NCI-H1417 treated with DMSO at 0.1 percent for 48 hours (cell line): ENCODE data around the gene PLAU.
"Not testable (repeated sequence)": the region's sequence is repeated elsewhere in the genome, so short reads cannot be mapped to it uniquely, and the experiment has no call there.

Experiments
- DNase-seq: peaks from one replicate; lab custom pipeline; 2025; lab: John Stamatoyannopoulos, UW

Gene PLAU

GRCh38 chr10:73922007-73922863, 11.3 kb downstream of the PLAU start:
- DNase-seq: no peak

- DNase-seq: no peak
These were observed 11.9 kb downstream of the PLAU start for GRCh38 chr10:73922864-73923133.

GRCh38 chr10:73923935-73924598, 13.1 kb downstream of the PLAU start:
- no peak for DNase-seq

DNA sequence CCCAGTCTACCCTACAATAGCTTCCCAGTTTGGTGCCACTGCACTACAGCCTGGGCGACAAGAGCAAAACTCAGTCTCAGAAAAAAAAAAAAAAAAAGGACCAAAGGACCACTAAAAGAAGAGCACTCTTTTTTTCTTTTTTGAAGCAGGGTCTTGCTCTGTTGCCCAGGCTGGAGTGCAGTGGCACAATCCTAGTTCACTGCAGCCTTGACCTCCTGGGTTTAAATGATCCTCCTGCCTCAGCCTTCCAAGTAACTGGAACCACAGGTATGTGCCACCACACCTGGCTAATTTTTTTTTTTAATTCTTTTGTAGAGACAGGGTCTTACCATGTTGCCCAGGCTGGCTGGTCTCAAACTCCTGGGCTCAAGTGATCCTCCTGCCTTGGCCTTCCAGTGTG, 14.0 kb downstream of the PLAU start:
- DNase-seq: no peak

DNA sequence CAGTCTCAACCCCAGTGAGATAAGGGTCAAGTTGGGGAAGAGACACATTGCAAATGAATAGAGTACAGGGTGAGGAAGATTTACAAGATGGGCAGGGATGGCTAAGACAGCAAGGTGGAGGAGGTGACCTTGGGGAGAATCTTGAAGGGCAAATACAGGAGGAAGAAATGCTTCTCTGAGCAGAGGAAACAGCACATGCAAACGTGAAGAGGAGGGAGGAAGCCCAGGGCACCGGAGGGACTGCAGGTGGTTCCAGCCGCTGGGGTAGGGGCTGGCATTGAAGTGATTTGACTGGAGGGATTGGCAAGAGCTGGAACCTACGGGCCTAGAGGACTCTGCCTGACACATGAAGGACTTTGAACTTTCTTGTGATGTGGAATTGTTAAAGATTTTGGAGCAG, 14.6 kb downstream of the PLAU start:
- no peak for DNase-seq

DNA sequence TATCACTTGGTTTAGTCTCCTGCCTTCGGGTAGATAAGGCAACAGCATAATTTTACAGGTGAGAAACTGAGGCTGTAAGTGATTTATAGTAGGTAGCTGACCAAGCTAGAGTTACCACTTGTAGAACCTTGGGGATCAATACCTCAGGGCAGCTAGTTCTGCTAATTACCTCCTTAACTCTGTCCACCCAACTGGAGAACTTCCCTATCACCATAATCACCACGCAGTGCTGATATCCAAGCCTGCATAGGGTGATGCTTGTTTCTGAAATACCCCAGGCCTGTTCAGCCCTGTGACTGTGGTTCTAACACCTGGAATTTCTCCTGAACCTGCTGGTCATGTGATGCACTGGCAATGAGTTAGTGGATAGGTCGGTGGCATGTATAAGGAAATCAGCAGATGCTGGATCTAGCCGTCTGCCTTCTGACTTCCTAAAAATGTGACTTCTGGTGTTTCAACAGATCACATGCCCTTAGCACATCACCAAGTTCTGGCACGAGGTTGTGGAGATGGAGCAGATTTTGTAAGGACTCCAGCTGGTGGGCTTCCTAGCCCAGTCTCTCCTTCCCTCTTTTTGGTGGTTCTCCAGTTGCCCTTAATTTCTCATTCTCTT, 15.3 kb downstream of the PLAU start:
- no peak for DNase-seq

- DNase-seq: not testable (repeated sequence)
These were observed 19.8 kb downstream of the PLAU start for GRCh38 chr10:73930630-73931327.

DNA sequence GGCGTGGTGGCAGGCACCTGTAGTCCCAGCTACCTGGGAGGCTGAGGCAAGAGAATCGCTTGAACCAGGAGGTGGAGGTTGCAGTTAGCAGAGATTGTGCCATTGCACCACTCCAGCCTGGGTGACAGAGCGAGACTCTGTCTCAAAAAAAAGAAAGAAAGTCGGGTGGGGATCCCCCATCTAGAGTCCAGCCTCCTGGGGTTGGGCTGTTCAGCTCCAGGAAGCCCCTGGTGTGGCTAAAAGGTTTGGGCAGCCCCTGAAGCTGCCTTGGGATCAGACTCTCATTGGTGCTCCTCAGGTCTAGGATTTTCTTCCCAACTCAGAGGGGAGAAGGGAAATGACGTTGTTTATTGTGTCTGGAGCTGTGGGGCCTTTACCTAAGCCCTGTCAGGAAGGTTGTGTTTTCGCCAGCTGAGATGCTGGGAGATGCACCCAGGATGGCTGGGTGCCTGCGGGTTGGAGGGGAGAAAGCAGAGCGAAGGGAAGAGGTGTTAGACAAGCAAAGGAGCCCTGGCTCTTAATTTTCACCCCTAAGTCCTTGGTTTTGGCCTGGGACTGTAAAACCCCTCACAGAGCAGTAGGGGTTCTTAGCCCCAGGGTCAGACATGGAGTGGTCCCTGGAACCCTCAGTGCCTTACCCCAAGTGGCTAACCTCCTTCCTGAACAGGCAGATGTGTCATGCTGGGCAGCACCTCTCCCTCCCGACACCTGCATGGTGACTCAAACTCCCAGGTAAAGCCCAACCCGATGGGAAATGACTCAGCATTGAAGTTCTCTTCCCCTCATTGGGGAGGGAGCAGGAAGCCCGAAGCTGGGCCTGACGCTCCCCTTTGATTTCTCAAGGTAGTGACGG, 21.1 kb downstream of the PLAU start:
- no peak for DNase-seq

GRCh38 chr10:73932620-73933112, 21.7 kb downstream of the PLAU start:
- DNase-seq: no peak

DNA sequence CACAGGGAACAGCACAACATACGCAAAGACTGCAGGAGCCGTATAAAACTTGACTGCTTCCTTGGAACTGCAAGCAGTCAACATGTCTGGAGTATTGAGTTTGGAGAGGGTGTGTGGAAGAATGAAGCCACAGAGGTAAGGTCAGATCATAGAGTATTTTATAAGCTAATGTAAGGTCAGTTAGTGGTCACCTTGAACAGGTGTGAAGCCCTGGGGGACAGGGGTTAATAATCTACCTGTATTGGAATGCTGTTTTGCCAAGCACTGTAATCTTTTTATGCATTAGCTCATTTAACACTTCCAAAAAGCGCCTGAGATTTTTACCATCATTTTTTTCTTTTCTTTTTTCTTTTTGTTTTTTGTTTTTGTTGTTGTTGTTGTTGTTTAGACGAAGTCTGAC, 23.1 kb downstream of the PLAU start:
- DNase-seq: no peak

- no peak for DNase-seq
These were observed 25.0 kb downstream of the PLAU start for GRCh38 chr10:73935895-73936294.

- DNase-seq: no peak
These were observed 26.6 kb downstream of the PLAU start for GRCh38 chr10:73937333-73938043.

- no peak for DNase-seq
These were observed 29.8 kb downstream of the PLAU start for GRCh38 chr10:73940634-73941221.

DNA sequence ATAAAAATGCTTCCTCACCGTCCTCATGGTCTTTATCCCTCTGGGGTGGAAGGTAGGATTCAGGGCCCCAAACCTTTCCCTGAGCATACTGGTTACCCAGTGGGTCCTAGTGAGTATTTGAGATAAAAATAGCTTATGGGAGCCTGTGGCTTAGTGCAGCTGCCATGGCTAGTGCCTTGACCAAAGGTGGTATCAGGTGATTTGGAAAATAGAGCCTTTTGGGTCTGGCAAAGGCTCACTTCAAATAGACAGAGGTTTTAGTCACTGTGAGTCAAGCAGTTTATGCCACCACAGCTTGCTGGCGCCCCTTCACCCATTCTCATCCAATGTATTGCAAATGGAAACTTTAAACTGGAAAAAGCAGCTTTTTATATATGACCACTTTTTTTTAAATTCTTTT, 30.4 kb downstream of the PLAU start:
- no peak for DNase-seq

- no peak for DNase-seq
These were observed 33.6 kb downstream of the PLAU start for GRCh38 chr10:73944356-73945100.

- DNase-seq: no peak
These were observed 35.6 kb downstream of the PLAU start for GRCh38 chr10:73946253-73947145.

DNA sequence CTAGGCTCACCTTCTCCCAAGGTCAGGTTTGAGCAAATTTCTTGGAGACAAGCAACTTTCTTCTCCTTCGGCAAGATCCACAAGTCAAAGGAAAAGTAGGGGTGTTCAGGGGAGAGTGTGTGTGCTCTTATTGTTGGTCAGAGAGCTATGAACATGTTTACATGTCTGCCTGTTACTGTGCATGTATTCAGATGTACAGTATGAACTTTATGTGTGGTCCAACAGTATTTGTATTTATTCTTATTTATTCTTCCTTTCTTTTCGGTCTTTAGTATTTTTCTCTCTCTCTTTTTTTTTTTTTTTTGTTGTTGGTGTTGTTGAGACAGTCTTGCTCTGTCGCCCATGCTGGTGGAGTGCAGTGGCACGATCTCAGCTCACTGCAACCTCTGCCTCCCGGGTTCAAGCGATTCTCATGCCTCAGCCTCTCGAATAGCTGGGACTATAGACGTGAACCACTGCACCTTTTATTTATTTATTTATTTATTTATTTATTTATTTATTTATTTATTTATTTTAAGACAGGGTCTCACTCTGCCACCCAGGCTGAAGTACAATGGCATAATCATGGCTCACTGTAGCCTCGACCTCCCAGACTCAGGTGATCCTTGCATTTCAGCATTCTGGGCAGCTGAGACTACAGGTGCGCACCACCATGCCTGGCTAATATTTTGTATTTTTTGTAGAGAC, 38.2 kb downstream of the PLAU start:
- no peak for DNase-seq
